GM21576 (cell line): ENCODE measurements around the gene SORBS1.
"Not testable (repeated sequence)": the region's sequence is repeated elsewhere in the genome, so short reads cannot be mapped to it uniquely, and the experiment has no call there.

Experiments
- ATAC-seq: cut with Tn5 transposase; IDR thresholded peaks from one replicate; pipeline ENCODE4 v1.9.1; 2021; ENCODE audit warnings: mild to moderate bottlenecking, moderate library complexity; ENCODE audit not compliant: unreplicated experiment

SORBS1 gene

GRCh38 chr10:95496246-95496911 is 64.8 kb downstream of the SORBS1 start:
- no peak for ATAC-seq

- no peak for ATAC-seq
Observed at GRCh38 chr10:95493862-95494261, 67.3 kb downstream of the SORBS1 start.

DNA sequence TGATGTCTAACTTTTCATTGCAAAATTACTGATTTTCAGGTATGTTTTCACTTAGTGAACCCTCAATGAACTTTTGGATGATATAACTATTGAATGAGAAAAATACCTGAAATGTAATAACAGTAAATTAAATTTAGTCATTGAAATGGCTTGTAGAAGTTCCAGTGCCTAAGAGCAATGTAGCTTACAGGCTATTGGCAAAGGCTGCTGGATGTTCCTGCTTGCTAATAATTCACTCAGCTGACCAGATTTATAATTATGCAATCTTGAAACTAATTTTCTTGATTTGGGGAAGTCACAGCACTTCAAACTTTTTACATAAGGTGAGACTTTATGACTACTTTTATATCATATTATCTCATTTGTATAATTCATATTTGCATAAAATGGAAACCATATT is 73.2 kb downstream of the SORBS1 start:
- no peak for ATAC-seq

DNA sequence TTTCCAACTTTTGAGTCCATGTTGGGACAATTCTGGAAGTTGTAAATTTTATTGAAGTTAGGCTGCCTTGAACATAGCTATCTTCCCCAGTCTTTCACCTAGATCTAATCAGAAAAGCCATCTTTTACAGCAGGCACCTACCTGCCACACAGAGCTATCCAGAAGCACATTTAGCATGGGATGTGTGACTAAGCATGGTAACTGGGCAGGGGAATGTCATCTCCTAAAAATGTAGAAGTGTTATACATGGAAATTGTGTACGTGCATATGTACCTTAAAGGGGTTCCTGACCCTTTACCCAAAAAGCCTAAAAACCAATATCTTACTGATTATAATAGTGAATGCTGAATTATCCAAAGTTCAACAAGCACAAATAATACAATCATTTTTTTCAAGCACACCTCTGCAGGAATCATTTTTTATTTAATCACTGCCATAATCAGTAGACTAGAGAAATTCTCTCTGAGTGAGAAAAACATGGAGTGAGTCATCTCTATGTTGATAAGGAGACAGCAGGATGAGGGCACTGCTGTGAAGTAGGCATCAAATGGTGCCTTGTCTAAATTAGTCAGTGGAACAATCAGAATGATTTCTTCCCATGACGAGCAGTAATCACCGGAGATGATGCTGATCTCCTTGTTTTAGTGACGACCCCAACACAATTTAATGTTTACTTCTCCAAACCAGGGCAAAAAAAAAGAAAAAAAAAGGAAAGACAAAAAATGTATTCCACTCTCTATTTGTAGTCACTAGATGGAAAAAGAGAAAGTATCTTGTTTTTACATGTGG is 75.9 kb downstream of the SORBS1 start:
- ATAC-seq: no peak

DNA sequence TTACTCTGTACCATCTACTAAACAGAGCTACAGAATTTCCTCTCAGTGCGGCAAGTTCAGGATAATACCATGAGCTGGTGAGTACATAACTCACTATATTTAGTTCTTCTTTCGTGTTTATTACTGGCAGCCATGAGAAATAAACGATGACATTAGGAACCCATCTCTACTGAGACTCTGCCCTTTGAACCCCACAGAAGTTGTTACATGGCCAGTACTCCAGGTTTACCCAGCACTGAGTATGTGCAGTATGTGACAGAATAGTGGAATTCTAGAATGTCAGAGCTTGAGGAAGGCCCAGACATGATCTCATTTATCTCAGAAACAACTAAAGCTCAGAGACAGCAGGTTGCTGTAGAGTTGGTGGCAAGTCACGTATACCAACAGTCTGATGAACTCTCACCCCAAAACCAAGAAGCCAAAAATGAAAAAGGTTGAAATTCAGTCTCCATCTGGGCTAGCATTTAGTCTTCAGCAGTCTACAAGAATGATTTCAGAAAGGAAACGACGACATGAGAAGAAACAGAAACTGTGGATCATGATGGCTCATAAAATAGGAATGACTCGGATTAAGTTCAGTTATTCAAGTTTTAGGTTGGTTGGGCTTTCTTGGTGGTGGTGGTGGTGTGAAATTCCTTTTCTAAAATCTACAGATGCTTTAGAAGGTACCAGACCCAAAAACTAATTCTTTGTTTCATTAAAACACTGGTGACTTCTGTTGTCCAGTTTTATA is 78.5 kb downstream of the SORBS1 start:
- ATAC-seq: no peak

- ATAC-seq: no peak
Observed at GRCh38 chr10:95480901-95481491, 80.2 kb downstream of the SORBS1 start.

DNA sequence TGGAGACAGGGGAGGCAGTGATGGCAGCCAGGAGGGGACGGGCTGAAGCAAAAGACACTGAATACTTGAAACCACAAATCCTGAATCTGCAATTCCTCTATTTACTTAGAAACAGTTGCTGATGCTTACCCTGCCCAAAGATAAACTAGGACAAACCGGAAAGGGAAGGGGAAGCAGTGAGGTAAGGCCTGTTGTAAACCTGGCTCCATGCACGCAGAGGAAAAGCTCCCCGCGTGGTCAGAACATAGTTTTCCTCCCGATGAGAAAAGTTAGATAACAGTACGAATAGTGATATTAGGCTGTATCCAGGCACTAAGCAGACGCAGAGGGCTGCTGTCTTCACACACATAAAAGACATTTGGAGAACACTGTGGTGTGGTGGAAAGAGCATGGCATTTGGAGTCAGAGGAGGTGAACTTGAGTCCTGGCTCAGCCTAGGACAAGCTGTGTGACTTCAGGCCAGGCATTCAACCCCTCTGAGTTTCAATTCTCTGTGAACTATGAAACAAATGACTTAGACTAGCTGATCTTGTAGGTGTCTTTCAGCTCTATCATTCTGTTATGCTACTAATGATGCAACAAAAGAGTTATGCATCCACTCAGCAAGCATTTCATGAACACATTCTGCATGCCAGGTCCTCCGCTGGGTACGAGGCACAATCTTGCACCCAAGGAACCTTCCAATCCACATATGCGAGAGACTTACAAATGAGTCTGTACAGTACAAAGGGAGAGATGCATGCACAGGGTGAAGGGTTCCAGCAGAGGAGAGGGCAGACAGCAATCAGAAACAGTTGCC is 80.9 kb downstream of the SORBS1 start:
- no peak for ATAC-seq

DNA sequence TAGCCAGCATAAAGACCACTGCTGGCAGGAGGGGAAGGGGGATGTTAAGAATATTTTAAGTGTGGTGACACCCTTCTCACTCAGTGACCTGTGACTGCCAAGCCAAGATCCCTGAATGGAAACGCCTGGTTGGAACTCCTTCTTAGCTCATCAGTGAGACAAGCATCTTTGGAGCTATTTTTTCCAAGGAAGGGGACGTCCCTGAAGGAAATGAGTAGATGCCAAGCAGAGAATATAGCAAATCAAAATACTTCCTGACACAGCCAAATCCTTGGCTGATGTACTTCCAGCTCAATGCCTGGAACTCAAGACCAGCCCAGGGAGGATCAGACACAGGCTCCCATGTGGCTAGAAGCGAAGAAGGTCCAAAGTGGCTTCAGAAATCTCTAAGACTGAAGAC is 82.2 kb downstream of the SORBS1 start:
- ATAC-seq: no peak

DNA sequence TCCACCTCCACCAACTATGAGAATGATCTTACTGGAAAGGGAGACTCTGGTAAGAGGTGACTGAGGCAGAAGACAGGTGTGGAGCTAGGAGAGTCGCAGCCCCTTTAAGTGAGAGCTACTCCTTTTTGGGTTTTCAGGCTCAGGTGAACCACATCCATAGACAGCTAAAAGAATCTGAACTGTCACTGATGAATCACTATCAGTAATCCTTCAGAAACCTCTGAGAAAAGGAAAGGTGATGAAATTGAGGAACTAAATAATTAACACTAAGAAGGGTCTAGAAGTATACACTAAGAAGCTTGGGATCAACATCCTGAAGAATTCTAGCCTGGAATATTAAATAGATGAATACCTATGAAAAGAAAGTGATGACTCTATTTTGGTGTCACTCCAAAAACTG is 83.0 kb downstream of the SORBS1 start:
- no peak for ATAC-seq

- no peak for ATAC-seq
Observed at GRCh38 chr10:95477175-95477520, 84.0 kb downstream of the SORBS1 start.

DNA sequence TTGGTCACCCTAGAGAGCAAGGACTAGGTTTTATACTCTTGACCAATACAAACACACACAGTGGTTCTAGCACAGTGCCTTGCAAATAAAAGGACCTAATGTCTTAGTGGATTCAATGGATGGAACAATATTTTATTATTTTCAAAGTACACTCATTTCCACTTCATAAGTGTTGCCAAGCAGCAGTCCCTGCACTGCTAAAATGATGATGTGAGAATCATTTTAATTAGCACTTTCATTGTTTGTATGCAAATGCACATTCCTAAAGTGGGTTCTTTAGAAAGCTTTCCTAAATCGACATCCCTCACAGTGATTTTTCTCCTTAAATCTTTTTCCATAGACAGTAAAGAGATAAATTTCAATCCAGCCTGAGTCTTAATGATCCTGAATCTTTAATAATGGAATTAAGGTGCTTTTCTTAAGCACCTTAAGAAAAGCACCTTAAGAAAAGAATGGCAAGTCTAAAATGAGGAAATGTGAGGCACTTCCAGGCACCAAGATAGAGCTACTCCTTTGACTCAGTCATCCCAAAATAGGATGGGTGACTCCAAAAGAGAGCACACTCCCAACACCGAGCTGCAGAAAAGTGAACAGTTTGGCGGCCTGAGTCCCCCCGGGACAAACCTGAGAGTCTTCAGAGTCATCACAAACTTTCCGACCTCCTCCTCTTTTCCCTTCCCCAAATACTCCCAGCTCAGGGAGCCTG is 84.5 kb downstream of the SORBS1 start:
- ATAC-seq: no peak

DNA sequence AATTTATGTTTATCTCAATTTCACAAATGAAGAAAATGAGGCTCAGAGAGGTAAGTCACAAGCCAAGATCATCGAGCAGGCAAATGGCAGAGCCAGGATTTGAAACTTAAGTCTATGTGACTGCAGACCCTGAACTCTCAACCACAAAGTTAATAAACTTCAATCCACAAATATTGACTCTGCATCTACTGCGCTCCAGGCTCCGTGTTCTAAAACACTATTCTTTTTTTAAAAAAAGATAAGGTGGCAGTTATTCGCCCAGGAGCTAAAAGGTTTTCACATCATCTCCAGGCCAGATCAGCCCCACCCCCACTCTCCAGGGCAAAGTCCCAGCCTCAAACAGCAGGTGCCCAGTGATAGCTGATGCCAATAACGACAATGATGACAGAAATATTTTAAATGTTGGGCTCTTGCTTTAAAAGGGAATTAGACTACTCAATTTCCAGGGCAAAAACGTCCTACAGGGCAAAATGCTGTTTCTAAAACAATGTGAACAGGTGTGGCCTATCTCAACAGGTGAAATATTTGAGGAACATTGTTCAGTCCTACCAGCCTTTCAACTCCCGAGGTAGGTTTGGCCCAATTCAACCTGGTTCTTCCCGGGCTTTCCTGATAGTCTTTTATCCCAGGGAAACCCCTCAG is 85.2 kb downstream of the SORBS1 start:
- ATAC-seq: no peak

DNA sequence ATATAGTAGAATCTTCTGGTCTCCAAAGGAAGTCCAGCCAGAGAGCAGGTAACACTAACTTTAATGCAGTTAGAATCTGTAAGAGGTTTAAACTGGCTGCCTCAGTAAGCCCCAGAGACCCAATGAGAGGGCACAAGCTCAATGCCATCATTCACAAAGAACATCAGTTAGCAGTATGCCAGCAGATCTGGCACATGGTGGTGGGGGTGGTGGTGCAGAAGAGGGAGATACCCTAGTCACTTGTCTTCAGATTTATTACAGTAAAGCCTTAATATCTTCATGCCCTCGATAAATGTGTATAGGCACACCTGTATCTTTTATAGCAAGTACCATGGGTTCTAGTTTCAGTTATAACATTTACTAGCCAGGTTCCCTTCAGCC is 86.2 kb downstream of the SORBS1 start:
- ATAC-seq: no peak

DNA sequence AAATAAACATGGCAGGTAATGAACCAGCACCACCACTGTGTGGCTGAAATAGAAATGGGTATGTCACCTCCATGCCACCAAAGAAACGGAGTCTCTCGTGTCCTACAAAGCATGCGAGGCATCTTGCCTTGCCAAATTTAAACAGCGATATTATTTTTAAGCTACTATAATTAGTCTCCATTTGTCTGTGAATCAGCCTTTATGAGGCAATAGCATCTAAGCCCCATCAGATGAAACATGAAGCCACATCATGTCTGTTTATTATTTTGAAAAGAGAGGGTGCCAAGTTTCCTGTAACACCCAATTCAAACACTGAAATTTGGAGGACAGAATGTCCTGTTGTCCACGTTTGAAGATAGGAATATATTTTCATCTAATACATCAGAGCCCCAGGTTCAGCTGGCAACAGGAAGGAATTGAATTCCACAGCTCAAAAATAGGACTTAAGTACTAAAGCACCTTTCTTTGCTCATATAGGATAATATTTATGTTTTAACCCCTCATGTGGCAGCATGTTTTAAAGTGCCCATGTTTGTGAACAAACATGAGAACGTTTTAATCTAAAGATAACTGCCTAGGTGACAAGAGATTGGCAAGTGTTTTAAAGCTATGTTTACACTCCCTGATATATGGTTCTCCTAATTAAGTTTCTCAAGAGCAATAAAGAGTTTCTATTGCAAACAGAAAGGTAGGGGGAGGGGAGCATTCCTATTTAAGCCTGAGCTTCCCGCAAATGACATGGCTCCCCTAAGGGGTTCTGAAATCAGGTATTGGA is 86.8 kb downstream of the SORBS1 start:
- ATAC-seq: no peak

- ATAC-seq: no peak
Observed at GRCh38 chr10:95472304-95473088, 88.7 kb downstream of the SORBS1 start.

DNA sequence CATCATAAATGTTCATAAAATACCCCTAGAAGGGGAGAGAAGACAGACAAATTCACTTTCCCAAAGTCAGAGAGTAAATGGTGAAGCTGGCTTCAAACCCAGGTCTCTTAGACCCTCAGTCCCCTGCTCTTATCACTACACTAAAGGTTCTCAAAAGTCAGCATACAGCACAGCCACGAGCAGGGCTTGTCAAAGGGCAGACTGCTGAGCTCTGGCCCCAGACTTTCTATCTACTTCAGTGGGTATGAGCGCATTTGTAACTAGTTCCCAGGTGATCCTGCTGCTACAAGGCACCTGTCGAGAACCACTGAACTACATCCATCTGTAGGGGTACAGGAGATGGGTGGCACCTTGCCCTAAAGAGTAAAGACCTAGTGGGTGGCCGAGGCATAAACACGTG is 91.5 kb downstream of the SORBS1 start:
- no peak for ATAC-seq

DNA sequence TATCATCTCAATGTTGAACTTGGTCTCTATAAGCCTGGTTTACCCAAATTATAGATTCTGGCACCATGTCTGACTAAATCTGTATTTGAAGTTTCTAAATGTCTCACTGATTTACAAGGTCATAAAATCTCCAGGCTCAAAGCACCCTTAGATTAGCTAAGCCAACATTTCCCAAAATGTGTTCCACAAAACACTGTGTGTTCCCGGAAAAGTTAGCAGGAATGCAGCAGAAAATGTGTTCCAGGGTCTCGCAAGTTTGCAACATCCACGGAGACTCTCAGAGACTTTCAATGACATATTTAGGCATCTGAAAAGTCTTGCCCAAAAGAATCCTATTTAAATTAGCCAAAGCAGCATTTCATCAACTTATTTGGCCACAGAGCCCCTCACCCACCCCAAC is 91.9 kb downstream of the SORBS1 start:
- ATAC-seq: no peak

DNA sequence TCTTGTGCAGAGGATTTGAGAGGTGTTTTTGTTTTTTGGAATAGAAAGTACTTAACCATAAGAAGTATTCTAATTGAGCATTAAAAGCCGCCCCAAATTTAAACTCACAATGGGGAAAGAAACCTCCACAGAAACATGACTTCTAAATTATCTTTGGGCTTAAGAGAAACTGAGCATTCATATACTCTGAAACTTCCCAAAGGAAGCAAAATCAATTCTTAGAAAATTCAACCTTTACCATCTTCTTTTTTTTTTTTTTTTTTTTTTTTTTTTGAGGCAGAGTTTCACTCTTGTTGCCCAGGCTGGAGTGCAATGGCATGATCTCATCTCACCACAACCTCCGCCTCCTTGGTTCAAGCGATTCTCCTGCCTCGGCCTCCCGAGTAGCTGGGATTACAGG is 93.5 kb downstream of the SORBS1 start:
- not testable (repeated sequence) for ATAC-seq
